GM03348 (cell line): ENCODE measurements around the gene NR2E3.
"Not testable (repeated sequence)": the region's sequence is repeated elsewhere in the genome, so short reads cannot be mapped to it uniquely, and the experiment has no call there.

Experiments
- DNase-seq: peaks from one replicate; pipeline ENCODE4 v3.0.0; 2012; ENCODE audit warnings: low spot score

The NR2E3 gene

GRCh38 chr15:71815301-71815700 lies 4.9 kb downstream of the NR2E3 start:
- no peak for DNase-seq

GRCh38 chr15:71817351-71817750 lies 7.0 kb downstream of the NR2E3 start:
- no peak for DNase-seq

GRCh38 chr15:71820127-71820526 lies 9.8 kb downstream of the NR2E3 start:
- DNase-seq: no peak

- no peak for DNase-seq
These were observed 11.3 kb downstream of the NR2E3 start for GRCh38 chr15:71821547-71822129.

- no peak for DNase-seq
These were observed 12.7 kb downstream of the NR2E3 start for GRCh38 chr15:71822890-71823630.

- DNase-seq: no peak
These were observed 13.4 kb downstream of the NR2E3 start for GRCh38 chr15:71823801-71824200.

GRCh38 chr15:71825021-71825730 lies 14.8 kb downstream of the NR2E3 start:
- DNase-seq: no peak

GRCh38 chr15:71826196-71826595 lies 15.8 kb downstream of the NR2E3 start:
- DNase-seq: no peak

GRCh38 chr15:71830981-71831380 lies 20.6 kb downstream of the NR2E3 start:
- DNase-seq: no peak

GRCh38 chr15:71841563-71841962 lies 31.2 kb downstream of the NR2E3 start:
- DNase-seq: no peak

- DNase-seq: no peak
These were observed 34.6 kb downstream of the NR2E3 start for GRCh38 chr15:71844916-71845315.

GRCh38 chr15:71853543-71853942 lies 43.2 kb downstream of the NR2E3 start:
- no peak for DNase-seq

- DNase-seq: not testable (repeated sequence)
These were observed 47.9 kb downstream of the NR2E3 start for GRCh38 chr15:71858232-71858631.
